Thyroid gland (tissue), 4 donors: ENCODE results near the gene KCNJ10.

Source experiments
- CTCF ChIP-seq, 6 experiments: fragments of 200-600 bp in 3 of 6; fragments of 450-650 bp in 3 of 6; sonication (generic) in 3 of 6; IDR thresholded peaks; one replicate each; pipeline ENCODE4 v1.5.1; 2016 to 2019; ENCODE audit warnings: antibody characterized with exemption in 6 of 6, mild to moderate bottlenecking in 2 of 6, inconsistent platforms in 1 of 6, moderate library complexity in 1 of 6
- POLR2A ChIP-seq, 2 donors: fragments of 450-650 bp; IDR thresholded peaks; one replicate each; pipeline ENCODE4 v1.6.1; 2017; ENCODE audit warnings: antibody characterized with exemption in 2 of 2, mild to moderate bottlenecking in 2 of 2, moderate library complexity in 1 of 2

- TF ChIP-seq CTCF (IDR thresholded peaks at IDR 0.05) (no peak), POLR2A (IDR thresholded peaks at IDR 0.05) (no peak)
Observed at GRCh38 chr1:159970932-159971342, 99.0 kb downstream of the KCNJ10 start.
